Stimulated activated CD4-positive, alpha-beta T cell treated with anti-CD3 and anti-CD28 coated beads, Interleukin-12 subunit alpha, Interleukin-12 subunit beta, amount 100 ng/mL, for 48 hours (primary cell): Measurements from ENCODE around the gene TBXAS1.

Source experiments
- DNase-seq, 3 donors: peaks; one replicate each; pipeline ENCODE4 v3.0.0-alpha.2; 2020; ENCODE audit warnings: low read depth in 2 of 3, low spot score in 1 of 3

The TBXAS1 gene

DNA sequence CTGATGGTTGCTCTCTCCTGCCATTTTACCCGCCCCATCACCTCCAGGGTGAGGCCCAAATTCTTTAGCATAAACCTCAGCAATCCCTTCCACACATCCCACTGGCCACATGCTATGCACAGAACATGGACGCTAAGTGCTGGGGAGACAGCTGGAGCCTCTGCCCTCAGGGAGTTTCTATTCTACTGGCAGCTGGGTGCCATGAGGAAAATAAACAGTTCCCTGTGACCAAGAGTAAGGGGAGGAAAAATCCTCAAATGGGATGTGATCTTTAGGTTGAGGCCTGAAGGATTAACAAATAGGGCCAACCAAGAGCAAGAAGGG lies 232.5 kb downstream of the TBXAS1 start:
- no peak for DNase-seq

DNA sequence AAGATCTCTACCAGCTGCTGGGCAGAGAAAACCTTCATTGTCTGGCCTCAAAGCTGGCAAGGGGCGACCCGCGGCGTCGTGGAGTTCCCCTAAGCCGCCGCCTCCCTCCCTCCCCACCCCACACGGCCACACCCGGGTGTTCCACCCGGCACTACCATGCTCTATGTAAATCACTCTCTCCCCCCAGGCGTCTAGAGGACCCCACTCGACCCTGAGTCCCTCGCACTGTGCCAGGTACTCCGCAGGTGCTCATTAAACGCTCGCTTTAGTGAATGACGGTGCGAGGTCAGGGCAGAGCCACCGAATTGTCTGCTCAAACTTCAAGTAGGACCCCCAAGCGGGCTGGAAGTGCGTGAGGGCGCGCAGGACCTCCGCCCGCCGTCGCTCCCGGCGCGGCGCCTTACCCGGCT lies 233.1 kb downstream of the TBXAS1 start:
- DNase-seq, result no peak

DNA sequence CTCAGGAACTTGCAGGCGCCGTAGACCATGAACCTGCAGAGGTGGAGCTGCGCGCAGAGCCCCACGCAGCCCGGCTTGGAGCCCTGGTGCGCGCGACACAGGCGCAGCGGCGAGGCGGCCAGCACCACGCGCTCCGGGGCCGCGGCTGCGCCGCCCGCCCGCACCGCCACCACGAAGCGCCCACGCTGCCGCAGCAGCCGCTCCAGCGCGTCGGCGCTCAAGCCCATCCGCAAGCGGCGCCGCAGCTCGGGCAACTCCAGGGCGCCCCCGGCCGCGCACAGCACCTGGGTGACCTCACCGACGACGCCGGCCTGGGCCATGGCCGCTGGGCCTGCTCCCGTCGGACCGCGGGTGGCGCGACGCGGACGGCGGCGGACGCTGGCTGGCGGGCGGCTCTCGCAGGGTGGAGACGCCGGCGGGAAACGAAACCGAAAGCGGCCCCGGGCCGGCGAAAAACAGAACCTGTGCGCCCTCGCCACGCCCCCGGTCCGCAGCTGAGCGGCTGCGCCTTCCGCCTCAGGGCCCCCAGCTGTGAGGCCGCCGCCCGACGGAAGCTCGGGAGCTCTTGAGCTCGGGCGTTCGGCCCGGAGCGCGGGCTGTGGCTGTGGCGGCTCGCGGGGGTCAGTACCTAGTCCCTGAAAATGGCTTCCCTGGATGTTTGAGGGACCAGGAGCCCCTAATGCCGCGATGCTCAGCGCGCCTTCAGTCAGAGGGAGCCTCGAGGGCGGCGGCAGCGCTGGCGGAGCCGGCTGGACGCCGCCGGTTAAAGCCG lies 233.7 kb downstream of the TBXAS1 start, which contains the start of gene PARP12:
PARP12 (minus strand) TSS at position 424 of the 772 bp plus-strand sequence; CDS start at position 320, 104 bp downstream.
- peak; percentile 57 to 82 (median 70) for DNase-seq

DNA sequence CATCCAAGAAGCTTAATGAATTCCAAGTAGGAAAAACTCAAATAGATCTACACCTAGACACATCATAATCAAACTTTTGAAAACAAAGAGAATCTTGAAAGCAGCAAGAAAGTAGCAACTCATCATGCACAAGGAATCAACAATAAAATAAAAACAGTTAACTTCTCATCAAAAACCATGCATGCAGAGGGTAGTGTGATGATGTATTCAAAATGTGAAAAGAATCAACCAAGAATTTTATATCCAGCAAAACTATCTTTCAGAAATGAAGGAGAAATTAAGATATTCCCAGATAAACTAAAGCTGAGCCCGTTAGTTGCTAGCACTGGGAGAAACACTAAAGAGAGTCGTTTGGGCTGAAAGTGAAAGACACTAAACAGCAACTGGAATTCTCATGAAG lies 238.0 kb downstream of the TBXAS1 start:
- no peak for DNase-seq

DNA sequence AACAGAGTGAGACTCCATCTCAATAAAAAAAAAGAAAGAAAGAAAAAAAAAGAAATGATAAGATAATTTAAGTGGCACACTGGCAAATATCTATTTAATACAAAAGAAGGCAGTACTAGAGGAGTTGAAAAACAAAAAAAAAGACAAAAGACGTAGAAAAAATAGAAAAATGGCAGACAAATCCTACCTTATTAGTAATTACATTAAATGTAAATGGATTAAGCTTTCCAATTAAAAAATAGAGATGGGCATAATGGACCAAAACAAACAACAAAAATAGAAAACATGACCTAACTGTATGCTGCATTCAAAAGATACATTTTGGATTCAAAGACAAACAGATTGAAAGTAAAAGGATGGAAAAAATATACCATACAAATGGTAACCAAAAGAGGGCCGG lies 239.0 kb downstream of the TBXAS1 start:
- DNase-seq, result no peak

DNA sequence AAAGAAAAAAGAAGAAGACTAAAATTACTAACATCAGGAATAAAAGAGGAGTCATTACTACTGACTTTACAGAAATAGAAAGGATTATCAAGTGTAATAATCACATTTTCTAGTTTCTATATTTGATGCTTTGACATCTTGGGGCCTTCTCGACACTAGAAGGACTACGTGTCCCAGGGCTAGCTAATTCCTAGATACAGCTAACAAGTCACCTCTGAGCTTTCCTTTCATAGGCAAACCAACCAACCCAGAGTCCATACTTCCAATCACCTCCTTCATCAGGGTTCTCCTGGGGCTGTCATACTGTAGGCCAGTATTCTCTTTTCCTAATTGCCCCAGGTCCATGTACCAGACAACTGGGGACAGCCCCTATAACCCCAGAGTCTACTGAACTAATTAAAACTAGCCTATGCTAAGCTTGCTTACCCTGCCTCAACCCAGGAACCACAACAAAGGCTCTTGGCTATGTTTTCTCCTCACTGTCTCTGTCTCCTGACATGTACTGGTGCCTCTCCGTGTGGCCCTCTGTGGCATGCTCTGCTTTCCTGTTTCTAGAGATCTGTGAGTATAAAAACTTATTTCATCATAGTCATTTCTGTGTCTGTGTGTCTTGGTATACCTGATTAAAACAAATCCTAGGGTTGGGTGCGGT lies 240.4 kb downstream of the TBXAS1 start:
- DNase-seq, result no peak
